ENCODE measurements around the gene E2F6. TPM values are rescaled to one million over a fixed set of nuclear protein-coding genes. Genes with fewer than 3 reads are reported as not detected.
A peak's percentile ranks its signal among the peaks of the same experiment; 100 is the strongest.

Gene E2F6
- total and polyA plus RNA-seq, 2 of the 13 experiments (the other 11 are each of a cell fraction or from before 2014, with no cell fraction given): 27.3 to 36.0 TPM

- no peak for TF ChIP-seq TERF1 (CRISPR knock-in tag; IDR thresholded peaks at IDR 0.05)
- TF ChIP-seq FOXA1 (IDR thresholded peaks at IDR 0.05): 0 out of 2 replicates have a peak, but pooled peaks have one; percentile 34
- TF ChIP-seq FOXA1 (CRISPR knock-in tag; IDR thresholded peaks at IDR 0.05): no peak
- no peak for TF ChIP-seq CENPT (CRISPR knock-in tag; IDR thresholded peaks at IDR 0.05; ENCODE audit: low read depth)
- TF ChIP-seq, protein P1, sequence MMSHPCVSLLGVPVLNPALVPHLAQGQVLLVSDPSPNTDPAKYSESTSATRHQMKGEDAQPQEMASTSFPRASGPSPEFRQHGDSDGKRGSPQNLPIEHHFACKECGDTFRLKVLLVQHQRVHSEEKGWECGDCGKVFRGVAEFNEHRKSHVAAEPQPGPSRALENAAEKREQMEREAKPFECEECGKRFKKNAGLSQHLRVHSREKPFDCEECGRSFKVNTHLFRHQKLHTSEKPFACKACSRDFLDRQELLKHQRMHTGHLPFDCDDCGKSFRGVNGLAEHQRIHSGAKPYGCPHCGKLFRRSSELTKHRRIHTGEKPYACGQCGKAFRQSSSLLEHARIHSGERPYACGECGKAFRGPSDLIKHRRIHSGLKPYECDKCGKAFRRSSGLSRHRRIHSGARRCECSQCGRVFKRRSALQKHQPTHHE (CRISPR knock-in tag; IDR thresholded peaks at IDR 0.05; ENCODE audit: borderline replicate concordance): no peak
- TF ChIP-seq ARID4A (CRISPR knock-in tag; IDR thresholded peaks at IDR 0.05; ENCODE audit: borderline replicate concordance): peak; percentile 2; the same call in 1 of the 2 replicates
- TF ChIP-seq ZBTB34 (CRISPR knock-in tag; IDR thresholded peaks at IDR 0.05): 0 out of 2 replicates have a peak, but pooled peaks have one; percentile 5
- no peak for TF ChIP-seq ELF3 (CRISPR knock-in tag; IDR thresholded peaks at IDR 0.05)
- no peak for TF ChIP-seq THAP7 (CRISPR knock-in tag; IDR thresholded peaks at IDR 0.05)
- TF ChIP-seq, protein P2, sequence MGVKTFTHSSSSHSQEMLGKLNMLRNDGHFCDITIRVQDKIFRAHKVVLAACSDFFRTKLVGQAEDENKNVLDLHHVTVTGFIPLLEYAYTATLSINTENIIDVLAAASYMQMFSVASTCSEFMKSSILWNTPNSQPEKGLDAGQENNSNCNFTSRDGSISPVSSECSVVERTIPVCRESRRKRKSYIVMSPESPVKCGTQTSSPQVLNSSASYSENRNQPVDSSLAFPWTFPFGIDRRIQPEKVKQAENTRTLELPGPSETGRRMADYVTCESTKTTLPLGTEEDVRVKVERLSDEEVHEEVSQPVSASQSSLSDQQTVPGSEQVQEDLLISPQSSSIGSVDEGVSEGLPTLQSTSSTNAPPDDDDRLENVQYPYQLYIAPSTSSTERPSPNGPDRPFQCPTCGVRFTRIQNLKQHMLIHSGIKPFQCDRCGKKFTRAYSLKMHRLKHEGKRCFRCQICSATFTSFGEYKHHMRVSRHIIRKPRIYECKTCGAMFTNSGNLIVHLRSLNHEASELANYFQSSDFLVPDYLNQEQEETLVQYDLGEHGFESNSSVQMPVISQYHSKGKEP (CRISPR knock-in tag; IDR thresholded peaks at IDR 0.05): no peak
- no peak for TF ChIP-seq CEBPB (IDR thresholded peaks at IDR 0.05; ENCODE audit: borderline replicate concordance, low read depth, low read length)
- TF ChIP-seq NFE2L1 (CRISPR knock-in tag; IDR thresholded peaks at IDR 0.05; ENCODE audit: borderline replicate concordance): no peak
- TF ChIP-seq ZNF292 (CRISPR knock-in tag; IDR thresholded peaks at IDR 0.05; ENCODE audit: borderline replicate concordance, low read depth): no peak
- TF ChIP-seq NFRKB (IDR thresholded peaks at IDR 0.05): no peak
- TF ChIP-seq, protein P3, sequence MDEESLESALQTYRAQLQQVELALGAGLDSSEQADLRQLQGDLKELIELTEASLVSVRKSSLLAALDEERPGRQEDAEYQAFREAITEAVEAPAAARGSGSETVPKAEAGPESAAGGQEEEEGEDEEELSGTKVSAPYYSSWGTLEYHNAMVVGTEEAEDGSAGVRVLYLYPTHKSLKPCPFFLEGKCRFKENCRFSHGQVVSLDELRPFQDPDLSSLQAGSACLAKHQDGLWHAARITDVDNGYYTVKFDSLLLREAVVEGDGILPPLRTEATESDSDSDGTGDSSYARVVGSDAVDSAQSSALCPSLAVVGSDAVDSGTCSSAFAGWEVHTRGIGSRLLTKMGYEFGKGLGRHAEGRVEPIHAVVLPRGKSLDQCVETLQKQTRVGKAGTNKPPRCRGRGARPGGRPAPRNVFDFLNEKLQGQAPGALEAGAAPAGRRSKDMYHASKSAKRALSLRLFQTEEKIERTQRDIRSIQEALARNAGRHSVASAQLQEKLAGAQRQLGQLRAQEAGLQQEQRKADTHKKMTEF (CRISPR knock-in tag; IDR thresholded peaks at IDR 0.05): no peak
- no peak for TF ChIP-seq REL (CRISPR knock-in tag; conservative IDR thresholded peaks at IDR 0.05)
Measured at GRCh38 chr2:11514904-11515303, 48.9 kb upstream of the E2F6 start (continued).

All from HepG2 (cell line).